ENCODE results near the gene LRRTM4. TPM values are rescaled to one million over a fixed set of nuclear protein-coding genes. Genes with fewer than 3 reads are reported as not detected.
"Not testable (repeated sequence)": the region's sequence is repeated elsewhere in the genome, so short reads cannot be mapped to it uniquely, and the experiment has no call there.

The LRRTM4 gene
- total RNA-seq, 1 experiment from 2014 or later = 0.12 TPM

DNA sequence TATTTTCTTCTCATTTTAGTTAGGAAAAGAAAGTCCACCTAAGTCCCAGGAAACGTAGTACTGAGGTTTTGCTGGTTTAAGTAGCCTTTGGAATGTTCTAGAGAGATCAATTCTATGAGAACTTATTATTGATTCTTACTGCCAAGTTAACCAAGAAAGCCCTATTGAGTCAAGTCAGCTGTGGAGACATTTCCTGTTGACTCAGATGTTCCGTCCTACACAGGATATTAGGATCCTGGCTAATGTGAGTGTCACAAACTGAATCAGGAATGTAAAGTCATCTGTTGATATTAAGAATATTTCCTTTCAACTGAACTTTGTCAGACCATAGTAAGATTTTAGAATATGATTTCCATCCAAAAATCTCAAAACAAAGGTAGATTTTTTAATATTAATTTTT lies 654.3 kb downstream of the LRRTM4 start:
- DNase-seq (ENCODE audit: low read depth) = no peak

DNA sequence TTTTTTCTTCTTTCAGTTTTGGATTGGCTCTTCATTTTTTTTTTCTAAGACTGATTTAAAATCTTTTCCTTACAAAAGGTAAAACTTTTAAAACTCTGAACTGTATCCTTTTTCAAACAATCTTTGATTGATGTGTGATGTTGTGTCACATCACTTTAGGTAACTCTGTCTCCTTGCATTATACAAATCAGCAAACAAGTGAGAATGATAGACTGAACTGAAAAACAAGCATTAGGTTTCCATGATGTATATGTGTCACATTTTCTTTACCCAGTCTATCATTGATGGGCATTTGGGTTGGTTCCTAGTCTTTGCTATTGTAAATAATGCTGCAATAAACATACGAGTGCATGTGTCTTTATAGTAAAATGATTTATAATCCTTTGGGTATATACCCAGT lies 655.7 kb downstream of the LRRTM4 start:
- DNase-seq (ENCODE audit: low read depth) = no peak

DNA sequence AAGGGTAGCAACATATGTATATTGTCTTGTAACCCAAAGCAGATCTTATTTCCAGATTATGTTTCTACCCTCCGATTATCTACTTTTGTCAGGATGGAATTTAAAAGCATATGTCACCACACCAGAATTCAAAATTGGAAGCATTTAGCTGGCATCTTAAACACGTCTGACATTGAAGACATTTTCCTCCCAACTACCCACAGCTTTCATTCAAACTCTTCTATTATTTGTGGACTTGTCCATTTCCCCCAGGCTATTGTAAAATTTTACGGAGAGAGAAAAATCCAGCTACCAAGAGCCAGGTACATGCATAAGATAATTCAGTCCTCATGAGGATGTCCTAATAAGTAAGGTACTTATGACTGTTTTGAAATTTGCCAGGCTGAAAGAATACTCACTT lies 659.3 kb downstream of the LRRTM4 start:
- DNase-seq (ENCODE audit: low read depth) = no peak

DNA sequence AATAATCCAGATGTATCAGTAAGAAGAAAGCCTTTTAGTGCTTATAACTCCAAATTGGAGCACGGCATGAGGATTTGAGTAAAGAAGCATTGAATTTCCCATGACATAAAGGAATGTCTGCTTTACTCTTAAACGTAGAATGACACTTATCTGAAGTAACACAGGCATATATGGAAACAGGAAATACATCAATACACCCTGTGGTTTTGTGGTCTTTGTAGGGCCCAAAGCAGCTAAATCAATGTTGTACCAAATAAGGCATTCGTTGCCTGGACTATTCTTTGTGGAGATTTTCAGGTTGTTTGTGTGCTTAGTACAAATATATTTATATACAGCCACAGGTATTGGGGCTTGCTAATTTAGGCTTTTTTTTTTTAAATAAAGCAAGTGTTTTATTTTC lies 660.5 kb downstream of the LRRTM4 start:
- DNase-seq (ENCODE audit: low read depth) = no peak

DNA sequence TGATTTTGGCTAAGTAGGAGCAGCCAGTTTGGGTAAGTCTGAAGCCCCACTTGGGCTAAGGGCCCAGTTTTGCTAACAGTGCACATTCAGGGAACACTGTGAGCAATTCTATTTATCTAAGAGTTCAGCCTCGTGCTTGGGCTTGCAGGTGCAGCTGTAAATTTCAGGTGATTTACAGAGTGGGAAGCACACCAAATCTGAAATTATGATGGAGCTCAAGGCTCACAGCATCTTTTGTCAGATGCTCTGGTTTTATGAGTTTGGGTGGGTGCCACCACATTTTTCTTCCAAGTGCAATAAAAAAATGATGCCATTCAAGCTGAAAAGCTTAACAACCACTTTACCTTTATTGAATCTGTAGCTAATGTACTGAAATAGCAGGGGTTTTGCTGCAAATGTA lies 671.2 kb downstream of the LRRTM4 start:
- DNase-seq (ENCODE audit: low read depth) = no peak

DNA sequence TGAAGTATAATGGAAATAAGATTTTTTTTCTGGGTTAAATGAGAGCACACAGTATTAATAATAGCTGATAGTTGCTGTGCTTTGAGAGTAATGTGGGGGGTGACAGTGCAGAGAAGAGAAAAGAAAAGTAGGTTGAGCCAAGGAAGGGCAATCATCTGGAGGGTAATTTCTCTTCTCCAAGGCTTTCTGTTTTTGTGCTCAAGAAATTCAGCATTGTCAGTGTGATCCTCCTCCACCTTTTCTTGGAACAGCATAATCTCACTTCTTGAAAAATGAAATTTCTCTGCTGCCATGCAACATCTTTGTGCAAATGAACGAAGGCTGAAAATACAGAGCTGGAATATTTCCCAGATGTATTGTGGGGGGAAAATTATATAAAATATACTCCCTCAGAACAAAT lies 673.1 kb downstream of the LRRTM4 start:
- no peak for DNase-seq (ENCODE audit: low read depth)

DNA sequence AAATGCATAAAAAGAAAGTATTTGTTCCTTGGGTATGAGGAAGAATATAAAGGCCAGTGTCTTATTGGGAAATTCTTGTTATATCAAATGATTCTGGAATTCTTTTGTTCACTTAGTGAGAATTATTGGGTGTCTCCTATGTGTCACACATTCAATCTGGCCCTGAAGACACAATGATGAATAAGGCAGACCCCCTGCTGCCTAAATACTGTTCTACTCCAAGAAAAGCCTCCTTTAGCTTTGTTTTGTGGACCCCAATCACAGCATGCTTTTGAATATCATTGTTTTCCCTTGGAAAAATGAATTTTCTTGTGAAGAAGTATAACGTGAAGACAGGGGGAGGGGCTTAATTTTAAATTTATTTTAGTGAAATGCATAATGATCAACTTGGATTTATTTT lies 682.4 kb downstream of the LRRTM4 start:
- DNase-seq (ENCODE audit: low read depth) = no peak

DNA sequence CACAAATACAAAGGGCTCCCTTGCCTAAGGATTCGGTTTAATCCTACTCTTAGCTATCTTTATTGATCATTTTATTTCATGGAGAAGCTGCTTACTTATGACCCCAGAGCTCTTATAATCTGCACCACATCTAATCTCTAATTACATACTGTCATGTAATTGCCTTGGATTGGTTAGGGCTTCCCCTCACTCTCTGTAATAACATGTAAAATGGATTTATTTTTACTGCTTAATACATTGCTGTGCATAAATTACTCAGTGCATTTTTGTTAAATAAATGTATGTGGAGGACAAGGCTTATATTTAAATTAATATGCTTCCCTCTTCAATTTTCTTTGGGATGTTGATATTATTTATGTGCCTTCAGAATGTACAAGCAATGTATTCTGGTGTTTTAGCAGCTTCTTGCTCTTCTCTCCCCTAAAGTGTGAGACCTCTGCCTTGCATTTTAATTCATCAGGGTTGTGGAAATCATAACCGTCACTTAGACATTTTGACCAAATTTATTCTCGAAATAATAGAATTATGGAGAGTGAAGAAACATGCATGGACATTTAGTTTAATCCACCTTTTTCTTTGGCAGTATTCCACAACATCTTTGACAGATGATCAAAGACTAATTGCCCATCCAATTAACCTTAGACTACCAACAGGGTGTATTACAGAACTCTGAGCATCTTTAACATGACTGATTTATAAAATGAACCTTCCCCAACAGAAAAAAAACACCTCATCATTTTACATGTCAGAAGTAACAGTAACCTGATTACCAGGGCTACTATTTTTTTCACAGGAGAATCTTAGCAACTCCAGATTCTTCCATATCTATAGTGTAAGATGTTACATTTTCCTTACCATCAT lies 692.6 kb downstream of the LRRTM4 start:
- no peak for DNase-seq (ENCODE audit: low read depth)

DNA sequence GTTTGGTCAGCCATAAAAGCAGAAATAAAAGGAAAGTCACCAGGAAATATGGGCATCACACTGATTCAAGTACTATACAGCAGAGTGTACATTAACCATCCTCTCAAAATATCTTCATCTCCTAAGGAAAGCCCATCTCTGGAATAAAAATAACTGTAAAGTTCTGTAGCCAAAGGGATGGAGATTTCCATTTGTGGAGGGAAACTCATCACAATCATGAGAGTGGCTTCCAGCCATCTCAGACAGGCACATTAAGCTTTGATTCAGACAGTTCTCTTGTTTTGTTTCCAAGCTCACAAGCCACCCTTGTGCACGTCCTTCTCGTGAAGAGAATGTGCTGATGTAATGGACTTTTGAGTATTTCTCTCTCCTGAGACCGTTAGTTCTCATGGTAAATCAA lies 695.5 kb downstream of the LRRTM4 start:
- DNase-seq (ENCODE audit: low read depth) = no peak

DNA sequence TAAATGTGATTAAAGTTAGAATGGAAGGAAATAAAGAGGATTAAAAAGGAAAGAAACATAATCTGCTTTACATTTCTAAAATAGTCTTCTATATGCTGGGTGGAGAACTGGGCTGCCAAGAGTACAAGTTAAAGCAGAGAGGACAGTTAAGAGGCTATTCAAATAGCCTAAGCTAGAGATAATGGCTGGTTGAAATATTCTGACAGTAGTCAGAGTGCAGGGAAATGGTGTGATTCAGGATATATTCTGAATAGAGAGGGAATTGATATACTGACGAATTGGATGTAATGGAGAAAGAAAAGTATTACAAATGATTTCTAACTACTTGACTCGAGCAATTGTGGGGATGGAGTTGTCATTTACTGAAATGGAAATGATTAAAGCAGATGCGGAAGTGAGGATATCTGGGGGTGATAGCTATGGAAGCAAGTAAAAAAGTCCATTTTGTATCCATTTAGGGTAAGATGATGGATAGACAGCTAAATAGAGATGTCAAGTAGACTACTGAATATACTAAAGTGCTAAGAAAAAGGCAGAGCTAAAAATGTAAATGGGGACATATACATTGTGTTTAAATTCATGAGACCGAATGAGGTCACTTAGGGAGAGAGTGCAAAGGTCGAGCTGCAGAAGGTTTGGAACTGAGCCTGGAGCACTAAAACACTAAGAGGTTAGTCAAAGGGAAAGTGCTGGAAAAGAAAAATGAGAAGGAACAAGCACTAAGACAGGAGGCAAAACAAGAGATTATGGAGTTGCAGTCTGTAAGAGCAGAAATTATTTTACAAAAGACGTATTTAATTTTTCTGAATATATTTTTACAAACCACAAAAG lies 696.8 kb downstream of the LRRTM4 start:
- no peak for DNase-seq (ENCODE audit: low read depth)

DNA sequence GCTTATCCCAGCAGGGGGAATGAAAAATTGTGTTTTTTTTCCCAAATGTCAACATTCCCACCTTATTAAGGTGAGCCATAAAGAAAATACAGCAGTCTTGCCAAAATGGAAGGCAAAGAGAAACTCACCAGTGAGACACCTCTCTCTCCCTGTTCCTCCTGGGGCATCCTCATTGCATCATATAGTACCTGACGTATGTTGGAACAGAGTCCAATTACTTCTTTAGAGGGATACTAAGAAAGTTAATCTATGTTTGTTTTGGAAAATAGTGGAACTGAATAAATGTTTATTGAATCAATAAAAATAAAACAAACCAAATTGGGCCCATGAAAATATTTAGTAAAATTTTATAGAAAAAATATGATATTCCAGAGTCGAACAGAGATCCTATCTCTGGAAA lies 700.4 kb downstream of the LRRTM4 start:
- no peak for DNase-seq (ENCODE audit: low read depth)

DNA sequence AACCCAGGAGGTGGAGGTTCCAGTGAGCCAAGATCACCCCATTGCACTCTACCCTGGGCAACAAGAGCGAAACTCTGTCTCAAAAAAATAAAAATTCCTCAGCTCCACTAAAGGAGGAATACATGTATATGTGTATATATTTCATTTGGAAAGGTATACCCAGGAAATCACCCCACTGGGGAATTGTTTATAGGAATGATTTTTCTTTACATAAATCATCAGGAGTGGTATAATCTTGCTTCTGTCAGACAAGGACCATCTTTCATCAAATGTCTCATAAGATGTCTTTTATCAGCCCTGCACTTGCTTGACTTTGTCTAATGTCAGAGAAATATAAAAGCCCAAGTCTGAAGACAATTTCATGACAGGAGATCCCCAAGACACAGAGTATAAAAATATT lies 709.1 kb downstream of the LRRTM4 start:
- no peak for DNase-seq (ENCODE audit: low read depth)

DNA sequence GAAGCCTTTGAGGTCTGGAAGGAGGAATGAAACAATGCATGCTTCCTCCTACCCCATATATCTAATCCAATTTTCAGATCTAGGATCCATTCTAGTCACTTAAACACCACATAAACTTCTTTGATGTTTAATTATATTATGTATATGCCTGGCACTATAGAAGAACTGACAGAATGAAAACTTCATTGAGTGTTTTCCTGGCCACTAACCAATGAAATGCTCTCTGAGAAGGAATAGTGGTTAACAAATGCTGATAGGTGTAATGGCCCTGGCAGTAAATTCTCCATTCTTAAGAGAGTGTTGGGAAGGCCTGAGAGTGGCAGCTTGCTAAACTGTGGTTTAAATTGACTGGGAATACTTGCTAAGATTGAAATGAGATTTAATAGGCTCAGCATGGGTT lies 710.0 kb downstream of the LRRTM4 start:
- DNase-seq (ENCODE audit: low read depth) = no peak

DNA sequence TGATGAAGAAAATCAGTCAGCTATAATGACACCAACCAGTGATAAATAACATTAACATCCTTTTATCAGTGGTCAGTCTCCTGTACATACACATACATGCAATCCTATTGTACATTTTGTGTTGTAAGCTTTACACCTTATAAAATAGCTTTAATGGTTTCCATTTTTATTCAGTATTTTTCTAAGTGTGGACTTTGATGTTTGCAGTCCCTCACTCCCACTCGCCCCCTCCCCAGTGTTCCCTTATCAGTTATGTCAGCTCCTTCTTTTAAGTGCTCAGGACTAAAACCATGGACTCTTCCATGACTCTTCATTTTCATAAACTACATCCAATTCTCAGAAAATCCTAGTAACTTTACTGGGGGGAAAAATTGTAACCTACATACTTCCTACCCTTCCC lies 713.0 kb downstream of the LRRTM4 start:
- DNase-seq (ENCODE audit: low read depth) = no peak

DNA sequence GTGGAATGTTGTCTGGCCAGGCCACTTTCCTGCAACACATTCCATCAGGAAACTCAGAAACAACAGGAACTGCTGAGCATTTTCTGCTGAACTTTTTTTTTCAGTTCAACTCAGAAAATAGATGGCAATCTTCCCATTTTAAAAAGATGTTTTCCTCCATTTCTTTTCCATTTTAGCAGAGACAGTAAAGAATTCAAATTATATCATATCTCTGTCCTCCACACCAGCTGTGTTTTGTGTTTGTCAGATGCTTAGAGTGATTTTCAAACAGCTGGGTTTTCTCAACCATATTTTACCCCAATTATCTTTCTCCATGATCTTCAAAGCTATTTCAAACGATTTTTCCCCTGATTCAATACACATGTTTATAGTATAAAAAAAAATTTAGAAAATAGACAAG lies 713.4 kb downstream of the LRRTM4 start:
- no peak for DNase-seq (ENCODE audit: low read depth)

DNA sequence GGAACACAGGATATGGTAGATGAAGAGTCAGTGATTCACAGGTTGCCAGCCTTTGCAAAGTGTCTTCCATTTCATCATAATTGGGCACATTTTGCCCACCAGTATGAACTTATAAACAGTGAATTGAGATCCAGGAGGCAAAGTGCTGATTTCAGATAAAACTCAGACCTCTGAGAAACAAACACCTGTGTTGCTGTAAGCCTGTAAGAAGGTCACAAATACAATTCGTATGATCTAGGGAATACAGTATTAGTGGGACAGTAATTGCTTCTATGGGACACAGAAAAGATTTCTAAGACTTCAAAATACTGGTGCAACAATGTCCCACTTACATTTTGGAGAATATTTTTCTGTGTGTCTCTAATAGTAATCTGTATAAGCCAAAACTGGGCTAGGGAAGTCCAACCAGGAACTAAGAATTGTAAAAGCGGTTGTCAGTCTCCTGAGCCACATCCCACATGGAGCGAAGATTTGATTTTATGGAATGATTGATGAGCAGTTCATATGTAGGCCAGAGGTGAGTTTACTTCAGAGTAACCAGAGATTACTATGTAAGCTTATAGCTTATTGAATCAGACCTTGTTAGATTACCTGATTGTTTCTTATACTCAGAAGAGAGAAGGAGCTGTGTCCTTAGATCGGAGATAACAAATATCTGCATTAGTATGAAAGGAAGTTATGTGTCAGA lies 728.4 kb downstream of the LRRTM4 start:
- DNase-seq (ENCODE audit: low read depth) = no peak

DNA sequence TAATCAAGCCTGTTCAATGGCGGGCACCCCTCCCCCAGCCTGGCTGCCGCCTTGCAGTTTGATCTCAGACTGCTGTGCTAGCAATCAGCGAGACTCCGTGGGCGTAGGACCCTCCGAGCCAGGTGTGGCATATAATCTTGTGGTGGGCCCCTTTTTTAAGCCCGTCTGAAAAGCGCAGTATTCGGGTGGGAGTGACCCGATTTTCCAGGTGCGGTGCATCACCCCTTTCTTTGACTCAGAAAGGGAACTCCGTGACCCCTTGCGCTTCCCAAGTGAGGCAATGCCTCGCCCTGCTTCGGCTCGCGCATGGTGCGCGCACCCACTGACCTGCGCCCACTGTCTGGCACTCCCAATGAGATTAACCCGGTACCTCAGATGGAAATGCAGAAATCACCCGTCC lies 740.9 kb downstream of the LRRTM4 start:
- not testable (repeated sequence) for DNase-seq (ENCODE audit: low read depth)

DNA sequence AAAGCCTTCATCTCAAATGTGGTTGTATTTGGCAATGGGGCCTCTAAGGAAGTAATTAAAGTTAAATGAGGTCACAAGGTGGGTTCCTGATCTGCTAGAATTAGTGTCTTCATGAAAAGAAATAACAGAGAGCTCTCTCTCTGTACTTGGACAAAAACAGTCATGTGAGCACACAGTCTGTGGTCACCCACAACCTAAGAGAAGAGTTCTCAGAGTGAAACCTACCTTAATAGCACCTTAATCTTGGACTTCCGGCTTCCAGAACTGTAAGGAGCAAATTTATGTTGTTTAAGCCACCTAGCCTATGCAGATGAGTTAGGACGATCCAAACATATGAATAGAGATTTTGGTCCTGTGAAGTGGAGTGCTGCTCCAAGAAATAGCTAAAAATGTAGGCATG lies 758.9 kb downstream of the LRRTM4 start:
- no peak for DNase-seq (ENCODE audit: low read depth)

DNA sequence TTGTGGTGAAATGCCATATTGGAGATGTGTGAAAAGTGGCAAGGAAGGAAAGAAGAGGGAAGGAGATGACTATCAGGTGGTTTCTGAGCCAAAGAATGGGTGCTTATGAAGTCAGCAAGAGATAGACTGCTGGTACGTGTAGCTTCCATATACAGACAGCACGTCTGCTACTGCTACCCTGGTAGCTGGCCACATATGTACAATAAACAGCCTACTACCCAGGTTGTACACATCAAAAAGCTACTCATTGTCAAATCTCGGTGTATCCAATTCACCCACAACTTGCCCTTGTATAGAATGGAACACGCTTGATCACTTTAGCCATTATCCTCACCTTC lies 761.8 kb downstream of the LRRTM4 start:
- DNase-seq (ENCODE audit: low read depth) = no peak

DNA sequence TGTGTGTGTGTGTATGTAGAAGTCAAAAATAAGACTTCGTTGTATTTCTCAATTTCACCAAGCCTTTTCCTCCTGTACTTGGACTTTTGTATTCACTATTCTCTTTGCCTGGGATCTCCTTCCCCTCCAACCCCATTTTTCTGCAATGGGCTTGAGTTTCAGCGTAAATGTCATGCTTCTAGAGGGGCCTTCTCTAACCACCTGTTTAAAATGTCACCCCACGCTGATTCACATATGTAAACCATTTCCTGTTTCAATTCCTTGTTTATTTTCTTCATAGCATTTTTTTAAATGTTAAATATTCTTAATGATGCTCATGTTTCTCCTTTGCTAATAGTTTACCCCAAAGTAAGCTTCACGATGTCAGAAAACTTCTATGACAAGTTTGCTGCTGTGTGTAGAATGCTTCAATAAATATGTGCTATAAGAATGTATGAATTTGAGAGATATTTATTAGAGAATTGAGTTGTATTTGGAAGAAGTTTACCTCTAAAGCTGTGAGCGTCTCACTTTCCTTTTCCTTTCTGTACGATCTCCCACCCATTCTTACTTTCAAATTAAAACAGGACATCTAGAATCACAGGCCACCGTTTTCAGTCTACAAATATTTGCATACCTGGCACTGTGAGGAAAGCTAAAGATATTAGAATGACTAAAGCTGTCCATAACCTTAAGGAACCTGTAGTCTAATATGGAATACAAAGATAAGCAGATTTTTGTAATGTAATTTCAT lies 762.4 kb downstream of the LRRTM4 start:
- no peak for DNase-seq (ENCODE audit: low read depth)

DNA sequence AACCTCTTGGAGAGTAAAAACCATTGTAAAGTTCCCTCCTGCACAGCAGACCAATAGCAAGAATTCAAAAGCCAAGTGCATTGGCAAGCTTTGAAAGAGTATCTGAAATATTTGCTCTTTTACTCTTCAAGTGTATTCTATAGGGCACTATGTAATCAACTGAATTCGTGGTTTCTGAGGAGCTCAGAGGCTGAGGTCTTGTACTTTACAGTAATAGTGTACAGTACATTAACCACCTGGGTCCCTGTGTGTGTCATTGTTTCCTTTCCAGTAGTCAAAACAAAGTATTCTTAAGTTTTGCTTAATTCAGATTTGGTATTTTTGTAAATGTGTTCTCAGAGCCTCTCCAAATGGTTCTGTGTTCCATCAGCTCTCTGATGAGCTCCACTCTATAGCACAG lies 769.7 kb downstream of the LRRTM4 start:
- no peak for DNase-seq (ENCODE audit: low read depth)

DNA sequence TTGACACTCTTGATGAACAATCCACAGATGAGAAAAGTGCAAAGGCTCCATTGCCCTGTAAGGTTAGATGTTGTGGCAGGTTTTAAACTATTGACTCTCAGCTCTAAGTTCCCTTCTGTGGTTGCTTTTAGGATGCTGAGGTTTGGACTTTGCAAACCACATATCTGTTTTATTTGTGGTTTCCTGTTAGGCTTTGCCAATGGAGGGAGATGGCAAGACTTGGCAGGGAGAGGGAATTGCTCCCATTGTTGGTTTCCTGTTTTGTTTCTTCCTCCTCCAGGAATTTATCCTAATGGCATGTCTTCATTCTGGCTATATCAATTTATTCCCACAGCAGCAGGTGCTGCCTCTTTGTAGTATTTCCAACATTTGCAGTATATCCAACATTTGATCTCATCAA lies 772.3 kb downstream of the LRRTM4 start:
- DNase-seq (ENCODE audit: low read depth) = no peak
